Retinal pigment epithelial cell (primary cell): ENCODE measurements around the gene TDRD3.

Experiments
- DNase-seq: peaks from one replicate; pipeline ENCODE4 v3.0.0-alpha.2; 2010; ENCODE audit warnings: low read depth
- H3K4me3 ChIP-seq: 2 replicates; pipeline ENCODE4 v1.5.1; 2011; ENCODE audit warnings: mild to moderate bottlenecking, low read length, control low read depth, moderate library complexity
- CTCF ChIP-seq: conservative IDR thresholded peaks from 2 replicates; pipeline ENCODE4 v1.5.1; 2011; ENCODE audit warnings: low read depth, low read length, control low read depth, inconsistent platforms

The TDRD3 gene

GRCh38 chr13:60590800-60591747 is 194.1 kb downstream of the TDRD3 start:
- no peak for DNase-seq
- TF ChIP-seq CTCF, result no peak
- no peak overlapping the region for H3K4me3 ChIP-seq

GRCh38 chr13:60603049-60603448 is 206.0 kb downstream of the TDRD3 start:
- no peak overlapping the region for H3K4me3 ChIP-seq
- TF ChIP-seq CTCF, result no peak
- DNase-seq, result no peak

- DNase-seq, result no peak
- H3K4me3 ChIP-seq, result no peak overlapping the region
- TF ChIP-seq CTCF, result no peak
Observed at GRCh38 chr13:60604058-60604457, 207.0 kb downstream of the TDRD3 start.

GRCh38 chr13:60608954-60609353 is 211.9 kb downstream of the TDRD3 start:
- no peak overlapping the region for H3K4me3 ChIP-seq
- DNase-seq, result no peak
- no peak for TF ChIP-seq CTCF

- DNase-seq, result no peak
- no peak overlapping the region for H3K4me3 ChIP-seq
- no peak for TF ChIP-seq CTCF
Observed at GRCh38 chr13:60611523-60611922, 214.5 kb downstream of the TDRD3 start.

- H3K4me3 ChIP-seq, result no peak overlapping the region
- no peak for DNase-seq
- no peak for TF ChIP-seq CTCF
Observed at GRCh38 chr13:60612593-60612992, 215.6 kb downstream of the TDRD3 start.

GRCh38 chr13:60613080-60613479 is 216.1 kb downstream of the TDRD3 start:
- DNase-seq, result no peak
- H3K4me3 ChIP-seq, result no peak overlapping the region
- no peak for TF ChIP-seq CTCF
